B cell (primary cell): Measurements from ENCODE around the gene TTC8. TPM values are rescaled to one million over a fixed set of nuclear protein-coding genes. Genes with fewer than 3 reads are reported as not detected.

ENCODE experiments used
- ATAC-seq: fragments of 200-7000 bp; cut with Tn5 transposase; one replicate; pipeline ENCODE4 v1.10.0; 2021; ENCODE audit warnings: low read depth, mild to moderate bottlenecking, moderate number of reproducible peaks, moderate library complexity
- CTCF ChIA-PET: fragments of 350-600 bp; sonication (Branson Sonifier 250); formaldehyde crosslinking; loops from one replicate; lab custom pipeline; 2021; ENCODE audit warnings: antibody characterized with exemption, inconsistent platforms; lab: Charles Lee
- POLR2A ChIA-PET: fragments of 350-600 bp; sonication (Branson Sonifier 250); formaldehyde crosslinking; loops from one replicate; lab custom pipeline; 2021; ENCODE audit warnings: antibody characterized with exemption; lab: Charles Lee
- DNase-seq: peaks from one replicate; pipeline ENCODE4 v3.0.0; 2013
- H2AFZ ChIP-seq: 2 replicates; pipeline ENCODE4 v1.6.1; 2012; ENCODE audit warnings: mild to moderate bottlenecking, low read depth, low read length; ENCODE audit not compliant: insufficient read depth, poor library complexity, severe bottlenecking
- H3K27ac ChIP-seq, 2 donors: 1 replicate in 1 of 2; 2 replicates in 1 of 2; pipeline ENCODE4 v1.5.1; 2012 to 2013; ENCODE audit warnings: low read length in 2 of 2, mild to moderate bottlenecking in 2 of 2, moderate library complexity in 1 of 2
- H3K27me3 ChIP-seq, 4 experiments: fragments of 200-600 bp in 1 of 4; sonication (generic) in 1 of 4; replicated peaks in 1 of 4; 1 replicate in 2 of 4; 2 replicates in 2 of 4; pipeline versions ENCODE4 v1.6.1 to v1.7.0; 2013 to 2016; ENCODE audit warnings: low read length in 3 of 4, mild to moderate bottlenecking in 2 of 4, mixed read lengths in 1 of 4, moderate library complexity in 1 of 4; ENCODE audit not compliant: insufficient read depth in 4 of 4, control insufficient read depth in 3 of 4; ENCODE audit errors: control extremely low read depth in 1 of 4
- H3K36me3 ChIP-seq, 2 experiments: replicated peaks in 1 of 2; 1 replicate in 1 of 2; 2 replicates in 1 of 2; pipeline versions ENCODE4 v1.6.1 to v1.7.1; 2013; ENCODE audit warnings: low read length in 1 of 2; ENCODE audit not compliant: insufficient read depth in 2 of 2, control insufficient read depth in 1 of 2; ENCODE audit errors: control extremely low read depth in 1 of 2, extremely low read depth in 1 of 2
- H3K4me1 ChIP-seq, 2 donors: fragments of 200-600 bp in 1 of 2; sonication (generic) in 1 of 2; 1 replicate in 1 of 2; 2 replicates in 1 of 2; pipeline versions ENCODE4 v1.5.1 to v1.6.1; 2013 to 2017; ENCODE audit warnings: low read length in 2 of 2; ENCODE audit not compliant: control insufficient read depth in 2 of 2, insufficient read depth in 2 of 2
- H3K4me2 ChIP-seq: replicated peaks from 2 replicates; pipeline ENCODE3; 2012; ENCODE audit warnings: mild to moderate bottlenecking, low read depth, low read length; ENCODE audit not compliant: poor library complexity, severe bottlenecking
- H3K4me3 ChIP-seq, 5 experiments: fragments of 200-600 bp in 1 of 5; sonication (generic) in 1 of 5; 1 replicate in 3 of 5; 2 replicates in 2 of 5; pipeline versions ENCODE4 v1.5.1 to v1.7.0; 2011 to 2016; ENCODE audit warnings: low read length in 4 of 5, mild to moderate bottlenecking in 4 of 5, low read depth in 2 of 5, control low read depth in 1 of 5, moderate library complexity in 1 of 5; ENCODE audit not compliant: insufficient read depth in 1 of 5; ENCODE audit errors: control extremely low read depth in 1 of 5, extremely low read depth in 1 of 5
- H3K79me2 ChIP-seq: fragments of 200-600 bp; sonication (generic); one replicate; pipeline ENCODE4 v1.6.0; 2016; ENCODE audit warnings: low read length; ENCODE audit not compliant: control insufficient read depth, insufficient read depth
- H3K9ac ChIP-seq: fragments of 200-600 bp; sonication (generic); 2 replicates; pipeline ENCODE4 v1.6.1; 2017; ENCODE audit warnings: mild to moderate bottlenecking, low read length, moderate library complexity
- H3K9me3 ChIP-seq, 3 donors: one replicate each; pipeline versions ENCODE4 v1.6.1 to v1.7.1; 2013; ENCODE audit warnings: low read length in 2 of 3; ENCODE audit not compliant: control insufficient read depth in 2 of 3, insufficient read depth in 1 of 3; ENCODE audit errors: control extremely low read depth in 1 of 3
- H4K20me1 ChIP-seq: 2 replicates; pipeline ENCODE4 v1.6.0; 2012; ENCODE audit warnings: mild to moderate bottlenecking, low read length; ENCODE audit not compliant: insufficient read depth, control insufficient read depth, poor library complexity, severe bottlenecking
- H3K27ac Mint-ChIP-seq: one replicate; pipeline ENCODE4 v1.8.0; 2021; ENCODE audit warnings: mixed read lengths
- H3K27me3 Mint-ChIP-seq: one replicate; pipeline ENCODE4 v1.8.0; 2021; ENCODE audit warnings: mixed read lengths
- H3K4me1 Mint-ChIP-seq: one replicate; pipeline ENCODE4 v1.8.0; 2021; ENCODE audit warnings: mixed read lengths
- H3K4me3 Mint-ChIP-seq: one replicate; pipeline ENCODE4 v1.8.0; 2021; ENCODE audit warnings: mixed read lengths
- H3K9me3 Mint-ChIP-seq: one replicate; pipeline ENCODE4 v1.8.0; 2022; ENCODE audit warnings: mixed read lengths; ENCODE audit not compliant: insufficient read depth
- EZH2 ChIP-seq: IDR thresholded peaks from 2 replicates; pipeline ENCODE4 v1.6.1; 2012; ENCODE audit warnings: borderline replicate concordance, low read depth, mild to moderate bottlenecking, moderate library complexity, low read length; ENCODE audit not compliant: insufficient read depth, poor library complexity, severe bottlenecking
- WGBS: methylation state at CpG from one replicate; pipeline ENCODE4 v1.1.5; 2013; ENCODE audit warnings: missing lambda C conversion rate; ENCODE audit not compliant: insufficient coverage; 5-methylcytosine and 5-hydroxymethylcytosine counted together
- intact Hi-C: fragments of 100-400 bp; cut with micrococcal nuclease; formaldehyde crosslinking; loops from one replicate; pipeline ENCODE4 v1.10.0; 2022
- polyA plus RNA-seq: library from polyadenylated mRNA; depleted of rRNA; stranded (reverse); fragments of >200 nt; gene quantifications from 2 replicates; pipeline ENCODE4 v1.2.3, GENCODE V29; 2012
- total RNA-seq, 2 donors: library from RNA; stranded (reverse); fragments of 120-200 nt in 1 of 2; gene quantifications; 1 replicate in 1 of 2; 2 replicates in 1 of 2; pipeline versions ENCODE4 v1.2.3 to v1.2.4, GENCODE V29; 2013 to 2022
- TF ChIP-seq, protein P1 (sequence below): fragments of 200-600 bp; IDR thresholded peaks from one replicate; pipeline ENCODE4 v1.8.0; 2022; ENCODE audit warnings: antibody characterized with exemption, mild to moderate bottlenecking

TTC8 gene
- total and polyA plus RNA-seq, 2 donors (not counting 1 experiment from before 2014, with no cell fraction given), result 2.7 to 7.2 TPM

DNA sequence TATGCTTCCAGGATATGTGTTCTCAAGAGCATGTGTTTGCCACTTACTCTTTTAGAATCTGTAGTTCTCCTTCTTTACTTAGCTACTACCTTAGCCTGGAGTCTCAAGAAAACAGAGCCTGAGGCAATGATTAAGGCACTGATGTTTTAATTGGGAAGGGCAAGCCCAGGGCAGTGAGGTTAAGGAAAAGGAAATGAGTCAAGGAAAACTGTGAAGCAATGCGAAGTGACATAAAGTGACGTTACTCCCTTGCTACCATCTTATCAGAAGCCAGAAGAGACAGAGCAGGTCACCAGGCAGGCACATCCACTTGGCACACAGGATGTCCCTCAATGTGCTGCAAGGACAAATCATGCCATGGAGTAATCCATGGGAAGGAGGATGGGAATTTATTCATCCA is 20.4 kb upstream of the TTC8 start:
- POLR2A ChIA-PET, result no interaction called here
- no peak overlapping the region for H3K4me3 Mint-ChIP-seq
- DNase-seq, result no peak

GRCh38 chr14:88804477-88804876 is 20.0 kb upstream of the TTC8 start:
- no peaks in the 10 kb centered on the region for H3K36me3 ChIP-seq
- intact Hi-C loops, result no loop called here
- no peak for TF ChIP-seq EZH2
- TF ChIP-seq, protein P1, sequence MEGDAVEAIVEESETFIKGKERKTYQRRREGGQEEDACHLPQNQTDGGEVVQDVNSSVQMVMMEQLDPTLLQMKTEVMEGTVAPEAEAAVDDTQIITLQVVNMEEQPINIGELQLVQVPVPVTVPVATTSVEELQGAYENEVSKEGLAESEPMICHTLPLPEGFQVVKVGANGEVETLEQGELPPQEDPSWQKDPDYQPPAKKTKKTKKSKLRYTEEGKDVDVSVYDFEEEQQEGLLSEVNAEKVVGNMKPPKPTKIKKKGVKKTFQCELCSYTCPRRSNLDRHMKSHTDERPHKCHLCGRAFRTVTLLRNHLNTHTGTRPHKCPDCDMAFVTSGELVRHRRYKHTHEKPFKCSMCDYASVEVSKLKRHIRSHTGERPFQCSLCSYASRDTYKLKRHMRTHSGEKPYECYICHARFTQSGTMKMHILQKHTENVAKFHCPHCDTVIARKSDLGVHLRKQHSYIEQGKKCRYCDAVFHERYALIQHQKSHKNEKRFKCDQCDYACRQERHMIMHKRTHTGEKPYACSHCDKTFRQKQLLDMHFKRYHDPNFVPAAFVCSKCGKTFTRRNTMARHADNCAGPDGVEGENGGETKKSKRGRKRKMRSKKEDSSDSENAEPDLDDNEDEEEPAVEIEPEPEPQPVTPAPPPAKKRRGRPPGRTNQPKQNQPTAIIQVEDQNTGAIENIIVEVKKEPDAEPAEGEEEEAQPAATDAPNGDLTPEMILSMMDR, result no peak
- H3K27me3 ChIP-seq, result peaks cover 0 to 22% (median 6%) of the 10 kb centered on the region in 4 experiments
- H2AFZ ChIP-seq, result no peak overlapping the region
- no peak overlapping the region for H3K4me2 ChIP-seq
- ChIA-PET CTCF (no interaction called here), POLR2A (no interaction called here)
- no peak overlapping the region for H3K27ac ChIP-seq
- WGBS, result no CpG with 5 or more reads among the region's 1 CpG
- peaks cover 0 to 11% (median 6%) of the 10 kb centered on the region in 3 donors for H3K9me3 ChIP-seq
- ATAC-seq, result no peak
- peaks cover 7% of the 10 kb centered on the region for H3K9me3 Mint-ChIP-seq
- DNase-seq, result no peak
- H3K9ac ChIP-seq, result no peak overlapping the region
- H4K20me1 ChIP-seq, result no peaks in the 10 kb centered on the region
- H3K79me2 ChIP-seq, result no peaks in the 10 kb centered on the region
- H3K4me1 ChIP-seq, result no peaks in the 10 kb centered on the region
- peaks cover 49% of the 10 kb centered on the region for H3K27me3 Mint-ChIP-seq
- H3K4me3 Mint-ChIP-seq, result no peak overlapping the region
- no peak overlapping the region for H3K27ac Mint-ChIP-seq
- H3K4me3 ChIP-seq, result no peak overlapping the region
- H3K4me1 Mint-ChIP-seq, result no peaks in the 10 kb centered on the region

More for the DNA sequence above, 20.4 kb upstream of the TTC8 start:
- no peak overlapping the region for H3K27ac Mint-ChIP-seq
- peaks cover 50% of the 10 kb centered on the region for H3K27me3 Mint-ChIP-seq
- Histone ChIP-seq H3K36me3 (no peaks in the 10 kb centered on the region), H3K9me3 (peaks cover 0 to 11% (median 4%) of the 10 kb centered on the region in 3 donors), H3K9ac (no peak overlapping the region), H3K4me2 (no peak overlapping the region), H3K4me1 (no peaks in the 10 kb centered on the region), H3K27ac (no peak overlapping the region), H2AFZ (no peak overlapping the region), H4K20me1 (no peaks in the 10 kb centered on the region), H3K27me3 (peaks cover 0 to 20% (median 6%) of the 10 kb centered on the region in 4 experiments), H3K79me2 (no peaks in the 10 kb centered on the region), H3K4me3 (no peak overlapping the region)
- no peaks in the 10 kb centered on the region for H3K4me1 Mint-ChIP-seq
- 90% methylated on average over 2 of the region's 2 CpGs for WGBS
- CTCF ChIA-PET, result no interaction called here
- TF ChIP-seq, protein P1, result no peak
- no peak for TF ChIP-seq EZH2
- intact Hi-C loops, result no loop called here
- peaks cover 7% of the 10 kb centered on the region for H3K9me3 Mint-ChIP-seq
- no peak for ATAC-seq
